Keratinocyte (primary cell): Measurements from ENCODE around the gene LRRFIP2.
"Not testable (repeated sequence)": the region's sequence is repeated elsewhere in the genome, so short reads cannot be mapped to it uniquely, and the experiment has no call there.

Experiments
- CTCF ChIP-seq, 3 experiments: IDR thresholded peaks in 1 of 3; conservative IDR thresholded peaks in 1 of 3; optimal IDR thresholded peaks in 1 of 3; 2 replicates in 2 of 3; 3 replicates in 1 of 3; pipeline versions ENCODE3 to v1.5.1; 2011; ENCODE audit warnings: low read length in 3 of 3, mild to moderate bottlenecking in 3 of 3, moderate library complexity in 2 of 3, control low read depth in 1 of 3, inconsistent platforms in 1 of 3; ENCODE audit not compliant: insufficient read depth in 2 of 3; ENCODE audit errors: extremely low read depth in 1 of 3
- EZH2 ChIP-seq: IDR thresholded peaks from one replicate; pipeline ENCODE4 v1.6.1; 2012; ENCODE audit warnings: inconsistent platforms, mild to moderate bottlenecking, low read length, moderate library complexity

DNA sequence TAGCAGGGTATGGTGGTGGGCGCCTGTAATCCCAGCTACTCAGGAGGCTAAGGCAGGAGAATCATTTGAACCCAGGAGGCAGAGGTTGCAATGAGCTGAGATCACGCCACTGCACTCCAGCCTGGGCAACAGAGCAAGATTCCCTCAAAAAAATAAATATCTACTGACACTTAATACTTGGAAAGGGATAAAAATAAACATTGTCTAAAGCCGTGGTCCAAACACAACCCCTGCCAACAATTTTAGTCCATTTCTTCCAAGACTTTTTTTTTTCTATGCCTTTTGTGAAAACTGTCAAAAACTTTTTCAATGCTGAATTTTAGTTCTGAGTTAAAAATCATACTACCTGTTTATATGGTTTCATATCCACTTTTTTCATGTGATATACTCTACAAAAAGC lies 131.7 kb downstream of the LRRFIP2 start:
- TF ChIP-seq CTCF (optimal IDR thresholded peaks at IDR 0.05 in 1 of 3, IDR thresholded peaks at IDR 0.05 in 1 of 3, conservative IDR thresholded peaks at IDR 0.05 in 1 of 3; ENCODE audit: extremely low read depth in 1 of 3, insufficient read depth in 2 of 3, low read length in 3 of 3); EZH2: not testable (repeated sequence)
